SKM-1 treated with dmso at 0.1 percent for 144 hours (cell line): ENCODE results near the gene EFEMP2.
A peak's percentile ranks its signal among the peaks of the same experiment; 100 is the strongest.

ENCODE experiments used
- DNase-seq: peaks from one replicate; lab custom pipeline; 2025; ENCODE audit not compliant: unreplicated experiment; lab: John Stamatoyannopoulos, UW

Gene EFEMP2

DNA sequence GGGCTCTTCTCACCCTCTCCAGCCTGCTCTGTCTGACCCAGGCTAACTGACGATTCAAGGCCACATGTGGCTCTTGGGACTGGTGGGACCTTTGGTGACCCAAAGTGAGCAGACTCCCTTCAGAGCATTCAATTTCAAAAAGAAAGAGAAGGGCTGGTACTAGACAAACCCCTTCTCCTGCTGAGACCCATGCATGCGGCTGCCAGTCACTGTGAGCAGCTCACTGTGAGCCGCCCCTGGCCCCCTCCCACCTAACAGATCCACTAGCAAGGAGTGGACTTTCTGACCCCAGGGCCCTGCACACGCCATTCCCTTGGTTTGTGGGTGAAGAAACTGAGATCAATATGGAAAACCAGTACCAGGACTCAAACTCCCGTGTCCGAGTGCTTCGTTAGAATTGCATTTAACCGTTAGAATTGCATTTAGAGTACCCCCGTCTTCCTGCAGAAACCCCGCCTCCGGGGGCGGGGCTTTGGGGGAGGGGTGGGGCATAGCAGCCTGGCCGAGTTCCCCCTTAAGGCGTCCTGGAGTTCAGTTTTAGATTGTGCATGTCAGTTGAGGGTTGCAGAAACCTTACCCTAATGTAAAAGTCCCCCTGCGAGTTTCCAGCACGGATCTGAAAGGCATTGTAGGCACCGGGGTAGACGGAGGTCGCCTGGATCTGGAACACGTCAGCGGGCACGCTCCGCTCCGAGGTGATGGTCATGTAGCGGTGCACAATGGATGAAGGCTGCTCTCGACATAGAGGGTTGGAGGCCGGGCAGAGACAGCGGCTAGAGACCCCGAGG, 5.1 kb downstream of the EFEMP2 start:
- no peak for DNase-seq

DNA sequence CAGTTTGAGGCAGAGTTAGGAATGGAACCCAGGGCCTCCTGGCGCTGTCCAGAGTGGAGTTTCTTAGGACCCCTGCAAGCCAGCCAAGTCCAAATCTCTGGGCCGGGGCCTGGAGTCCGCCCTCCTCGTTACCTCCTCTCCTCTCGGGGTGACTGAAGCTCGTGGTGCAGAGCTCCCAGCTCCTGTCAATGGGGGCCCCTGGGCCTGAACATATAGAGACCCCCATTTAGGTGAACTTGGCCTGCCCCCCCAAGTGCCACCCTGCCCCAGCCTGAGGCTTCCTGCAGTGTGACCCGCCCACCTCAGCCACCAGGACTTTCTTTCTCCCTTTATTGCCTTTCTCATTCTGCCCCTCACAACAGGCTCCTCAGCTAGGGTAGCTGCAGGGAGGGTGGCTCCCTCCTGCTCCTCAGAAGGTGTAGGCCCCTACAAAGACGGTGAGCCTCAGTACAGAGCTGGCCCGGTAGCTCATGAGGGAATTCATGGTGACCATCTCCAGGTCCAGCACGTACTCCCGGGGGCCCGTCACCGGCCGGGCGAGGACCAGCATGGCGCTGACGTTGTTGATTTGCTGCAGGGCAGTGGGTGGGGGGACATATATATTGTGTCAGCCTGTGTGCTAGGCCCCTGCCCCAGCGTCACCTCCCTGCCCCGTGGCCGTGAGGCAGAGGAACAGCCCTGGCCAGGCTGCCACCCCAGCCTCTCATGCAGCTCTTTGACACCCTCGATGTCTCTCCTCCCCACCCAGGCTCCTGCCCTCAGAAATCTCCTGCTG, 5.9 kb downstream of the EFEMP2 start:
- DNase-seq: no peak

DNA sequence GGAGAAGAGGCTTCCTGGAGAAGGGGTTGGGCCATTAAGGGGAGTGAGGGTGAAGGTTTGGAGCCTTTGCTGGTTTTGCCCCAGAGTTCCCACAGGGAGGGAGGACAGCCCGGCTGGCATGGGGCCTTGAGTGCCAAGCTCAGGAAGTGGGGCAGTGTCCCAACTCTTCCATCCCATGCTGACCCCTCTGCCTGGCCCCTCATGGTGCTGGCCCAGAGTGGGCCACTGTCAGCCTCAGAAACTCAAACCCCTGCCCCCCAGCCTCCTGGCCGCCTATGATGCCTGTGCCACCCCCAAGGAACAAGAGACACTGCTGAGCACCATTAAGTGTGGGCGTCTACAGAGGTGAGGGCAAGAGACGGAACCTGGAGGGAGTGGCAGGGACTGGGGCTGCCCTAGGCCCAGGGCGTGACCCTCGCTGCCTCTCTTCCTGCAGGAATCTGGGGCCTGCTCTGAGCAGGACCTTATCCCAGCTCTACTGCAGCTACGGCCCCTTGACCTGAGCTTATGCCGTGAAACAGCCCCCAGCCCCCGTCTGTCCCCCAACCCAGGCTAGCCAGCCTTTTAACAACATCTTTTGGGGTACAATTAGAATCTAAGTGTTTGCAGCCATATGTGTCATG, 6.9 kb downstream of the EFEMP2 start:
- no peak for DNase-seq

DNA sequence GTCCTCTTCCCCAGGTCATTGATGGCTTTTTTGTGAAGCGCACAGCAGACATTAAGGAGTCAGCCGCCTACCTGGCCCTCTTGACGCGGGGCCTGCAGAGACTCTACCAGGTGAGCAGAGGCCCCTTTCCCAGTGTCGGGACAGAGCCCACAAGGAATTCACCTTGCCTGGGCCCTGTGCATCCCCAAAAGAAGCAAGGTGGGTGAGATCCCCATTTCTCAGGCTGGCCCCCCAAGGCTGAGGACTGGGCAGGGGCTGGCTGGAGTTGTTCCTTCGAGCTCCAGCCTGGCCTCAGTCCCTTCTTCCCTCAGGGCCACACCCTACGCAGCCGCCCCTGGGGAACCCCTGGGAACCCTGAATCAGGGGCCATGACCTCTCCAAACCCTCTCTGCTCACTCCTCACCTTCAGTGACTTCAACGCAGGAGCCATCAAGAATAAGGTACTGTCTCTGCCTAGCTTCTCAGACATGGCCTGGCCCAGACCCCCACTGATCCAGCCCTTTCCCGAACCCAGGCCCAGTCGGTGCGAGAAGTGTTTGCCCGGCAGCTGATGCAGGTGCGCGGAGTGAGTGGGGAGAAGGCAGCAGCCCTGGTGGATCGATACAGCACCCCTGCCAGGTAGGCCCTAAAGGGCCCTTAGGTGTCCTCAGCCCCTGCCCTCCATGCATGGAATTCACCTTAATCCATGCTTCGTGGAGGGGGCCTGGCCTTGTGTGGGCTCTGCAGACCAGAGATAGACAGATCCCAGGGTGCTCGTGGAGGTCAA, 7.7 kb downstream of the EFEMP2 start:
- no peak for DNase-seq

DNA sequence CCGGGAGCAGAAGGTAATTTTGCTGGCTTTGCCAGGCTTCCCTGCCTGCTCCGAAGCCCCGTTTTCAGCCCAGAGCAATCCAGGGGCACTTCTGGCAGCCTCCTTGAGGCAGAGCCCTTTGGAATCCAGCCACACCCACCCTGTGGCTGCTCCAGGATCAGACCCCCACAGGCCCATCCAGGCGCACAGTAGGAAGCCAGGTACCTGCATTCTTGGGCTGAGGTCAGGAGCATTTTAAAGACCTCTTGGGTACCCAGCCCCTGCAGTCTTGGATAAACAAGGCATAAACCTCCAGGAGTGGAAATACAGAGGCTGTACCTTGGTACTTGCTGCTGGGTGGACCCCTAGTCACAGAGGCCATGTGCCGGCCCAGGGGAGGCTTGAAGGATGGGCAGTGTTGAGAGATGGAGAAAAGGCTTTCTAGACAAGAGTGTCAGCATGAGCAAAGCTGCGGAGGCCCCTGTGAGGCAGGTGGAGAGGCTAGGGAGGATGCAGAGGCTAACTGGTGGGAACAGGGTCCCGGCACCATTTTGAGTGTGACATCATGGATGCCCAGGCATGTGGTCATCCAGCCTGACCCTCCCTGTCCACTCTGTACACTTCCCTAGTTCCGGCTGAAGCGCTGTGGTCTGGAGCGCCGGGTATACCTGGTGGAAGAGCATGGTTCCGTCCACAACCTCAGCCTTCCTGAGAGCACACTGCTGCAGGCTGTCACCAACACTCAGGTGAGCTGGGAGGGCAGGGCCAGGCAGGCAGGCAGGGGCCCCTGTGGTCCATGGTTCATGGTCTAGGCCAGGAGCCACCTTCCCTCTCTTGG, 8.5 kb downstream of the EFEMP2 start:
- no peak for DNase-seq

DNA sequence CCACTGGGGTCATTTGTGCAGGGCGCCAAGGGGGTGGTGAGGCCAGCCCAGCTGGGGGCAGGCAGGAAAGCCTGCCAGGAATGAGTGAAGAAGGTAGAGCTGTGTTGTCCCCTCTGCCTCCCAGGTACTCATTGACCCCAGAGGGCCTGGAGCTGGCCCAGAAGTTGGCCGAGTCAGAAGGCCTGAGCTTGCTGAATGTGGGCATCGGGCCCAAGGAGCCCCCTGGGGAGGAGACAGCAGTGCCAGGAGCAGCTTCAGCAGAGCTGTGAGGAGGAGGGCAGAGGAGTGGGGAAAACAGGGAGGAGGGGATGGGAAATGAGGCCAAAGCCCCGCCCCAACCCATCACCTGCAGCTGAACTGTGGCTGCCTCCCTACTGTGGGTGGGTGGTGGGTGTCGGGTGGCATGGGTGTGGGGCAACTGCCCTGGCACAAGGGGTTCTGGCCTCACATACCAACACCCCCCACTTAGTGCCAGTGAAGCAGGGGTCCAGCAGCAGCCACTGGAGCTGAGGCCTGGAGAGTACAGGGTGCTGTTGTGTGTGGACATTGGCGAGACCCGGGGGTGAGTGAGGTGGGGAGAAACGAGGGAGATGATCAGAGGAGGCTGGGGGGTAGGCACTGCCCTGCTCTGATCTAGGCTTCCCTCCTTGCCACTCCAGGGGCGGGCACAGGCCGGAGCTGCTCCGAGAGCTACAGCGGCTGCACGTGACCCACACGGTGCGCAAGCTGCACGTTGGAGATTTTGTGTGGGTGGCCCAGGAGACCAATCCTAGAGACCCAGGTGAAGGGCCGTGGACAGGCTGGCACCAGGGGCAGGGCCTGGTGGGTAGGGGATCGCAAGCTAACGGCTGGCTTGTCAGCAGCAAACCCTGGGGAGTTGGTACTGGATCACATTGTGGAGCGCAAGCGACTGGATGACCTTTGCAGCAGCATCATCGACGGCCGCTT, 9.4 kb downstream of the EFEMP2 start:
- DNase-seq: no peak

DNA sequence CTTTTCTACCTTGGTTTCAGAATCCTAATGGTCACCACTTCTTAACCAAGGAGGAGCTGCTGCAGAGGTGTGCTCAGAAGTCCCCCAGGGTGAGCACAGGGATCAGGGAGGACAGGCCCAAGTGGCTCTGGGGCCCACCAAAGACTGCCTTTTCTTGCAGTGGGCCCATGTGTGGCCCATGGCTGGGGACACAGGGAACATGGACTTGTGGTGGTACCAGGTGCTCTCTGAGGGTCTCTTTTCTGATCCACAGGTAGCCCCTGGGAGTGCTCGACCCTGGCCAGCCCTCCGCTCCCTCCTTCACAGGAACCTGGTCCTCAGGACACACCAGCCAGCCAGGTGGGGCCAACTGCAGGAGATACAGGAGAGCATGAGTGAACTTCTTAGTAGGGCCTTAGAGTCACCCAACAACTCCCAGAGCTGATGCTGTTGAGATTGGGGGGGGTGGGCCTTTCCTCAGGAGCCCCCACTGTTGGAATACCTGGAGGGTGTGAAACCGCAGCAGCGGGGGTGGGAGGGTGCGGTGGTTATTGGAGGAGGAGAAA, 10.3 kb downstream of the EFEMP2 start:
- no peak for DNase-seq

DNA sequence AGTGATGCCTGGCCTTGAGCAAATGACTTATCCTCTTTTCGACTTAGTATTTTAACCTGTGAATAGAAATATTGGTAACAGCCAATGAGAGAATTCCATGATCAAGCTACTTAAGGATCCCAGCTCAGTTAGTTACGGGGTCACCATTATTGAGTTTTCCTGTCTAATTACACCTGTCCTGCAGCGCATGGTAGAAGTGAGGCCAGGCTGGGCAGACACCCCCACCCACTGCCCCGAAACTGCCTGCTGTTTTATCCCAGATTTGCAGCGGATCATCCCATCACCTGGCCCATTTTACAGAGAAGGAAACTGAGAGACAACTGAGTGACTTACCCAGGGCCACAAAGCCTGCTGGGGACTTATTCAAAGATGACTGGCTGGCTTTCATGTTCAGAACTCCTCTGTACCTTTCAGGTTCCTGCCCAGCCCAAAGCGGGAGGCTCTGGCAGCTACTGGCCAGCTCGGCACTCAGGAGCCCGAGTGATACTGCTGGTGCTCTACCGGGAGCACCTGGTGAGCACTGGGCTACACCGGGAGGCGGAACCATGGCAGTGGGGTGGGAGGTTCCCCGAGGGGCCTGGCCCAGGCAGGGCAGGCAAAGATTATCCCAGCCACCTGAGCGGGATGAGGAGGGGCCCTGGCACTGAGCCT, 10.9 kb downstream of the EFEMP2 start:
- DNase-seq: no peak

DNA sequence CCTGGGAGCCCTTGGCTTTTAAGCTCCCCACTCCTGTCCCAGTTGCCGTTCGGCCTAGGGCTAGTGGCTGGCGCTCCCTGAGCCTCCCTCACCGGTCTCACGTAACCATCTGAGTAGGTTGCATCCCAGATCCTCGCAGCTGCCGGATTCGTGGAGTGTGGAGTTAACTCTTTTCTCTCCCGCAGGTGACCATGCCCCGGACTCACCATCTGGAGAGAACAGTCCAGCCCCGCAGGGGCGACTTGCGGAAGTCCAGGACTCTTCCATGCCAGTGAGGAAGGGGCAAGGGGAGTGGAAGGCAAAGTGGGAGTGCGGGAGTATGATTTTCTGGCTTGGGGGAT, 11.5 kb downstream of the EFEMP2 start:
- DNase-seq: no peak

DNA sequence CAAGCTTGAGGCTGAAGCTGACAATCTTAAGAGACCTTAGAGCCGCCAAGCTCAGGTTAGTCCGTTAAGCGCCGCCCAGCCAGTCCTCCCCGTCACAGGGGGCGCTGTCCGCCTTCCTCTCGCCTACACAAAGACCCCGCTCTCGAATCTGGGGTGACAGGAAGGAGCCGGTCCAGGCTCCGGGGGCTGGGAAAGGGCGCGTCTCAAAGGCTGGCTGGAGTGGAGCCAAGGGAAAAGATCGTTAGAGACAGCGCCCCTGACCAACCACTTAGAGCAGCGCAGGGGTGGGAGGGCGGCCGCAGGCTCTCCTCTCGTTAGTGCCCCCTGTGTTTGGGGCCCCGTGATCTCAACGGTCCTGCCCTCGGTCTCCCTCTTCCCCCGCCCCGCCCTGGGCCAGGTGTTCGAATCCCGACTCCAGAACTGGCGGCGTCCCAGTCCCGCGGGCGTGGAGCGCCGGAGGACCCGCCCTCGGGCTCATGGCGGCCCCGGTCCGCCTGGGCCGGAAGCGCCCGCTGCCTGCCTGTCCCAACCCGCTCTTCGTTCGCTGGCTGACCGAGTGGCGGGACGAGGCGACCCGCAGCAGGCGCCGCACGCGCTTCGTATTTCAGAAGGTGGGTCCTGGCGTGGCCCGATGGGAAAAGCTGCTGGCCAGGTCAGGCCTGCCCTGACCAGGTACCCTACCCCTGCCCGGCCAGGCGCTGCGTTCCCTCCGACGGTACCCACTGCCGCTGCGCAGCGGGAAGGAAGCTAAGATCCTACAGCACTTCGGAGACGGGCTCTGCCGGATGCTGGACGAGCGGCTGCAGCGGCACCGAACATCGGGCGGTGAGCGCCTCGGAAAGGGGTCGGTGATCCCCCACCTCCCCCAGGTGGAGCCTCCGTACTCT, 12.1 kb downstream of the EFEMP2 start, which contains the start of gene MUS81:
Gene MUS81 (plus strand): TSS at position 156 of the 887 bp plus-strand sequence. CDS start 321 bp downstream, at position 477.
- peak; percentile 94 for DNase-seq

DNA sequence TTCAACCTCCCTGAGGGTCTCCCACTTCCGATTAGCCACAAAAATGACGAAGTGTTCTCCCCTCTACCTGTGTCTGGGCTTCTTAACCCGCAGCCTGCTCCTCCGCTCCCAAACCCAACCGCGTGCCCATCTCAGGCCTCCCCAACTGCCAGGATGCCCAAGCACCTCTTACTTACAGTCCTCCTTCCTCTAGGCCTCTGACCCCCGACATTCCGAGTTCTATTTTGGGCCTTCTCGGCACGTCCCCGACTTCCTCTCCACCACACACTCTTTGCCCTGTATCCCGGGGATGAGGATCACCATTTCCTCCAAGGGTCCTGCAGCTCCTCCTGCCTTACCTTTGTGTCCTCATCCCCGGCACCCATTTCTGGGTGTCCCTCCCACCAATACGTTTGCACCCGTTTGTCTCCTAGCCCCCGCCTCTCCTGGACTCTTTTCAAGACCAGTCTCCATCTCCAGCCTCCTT, 12.8 kb downstream of the EFEMP2 start:
- DNase-seq: peak; percentile 32

DNA sequence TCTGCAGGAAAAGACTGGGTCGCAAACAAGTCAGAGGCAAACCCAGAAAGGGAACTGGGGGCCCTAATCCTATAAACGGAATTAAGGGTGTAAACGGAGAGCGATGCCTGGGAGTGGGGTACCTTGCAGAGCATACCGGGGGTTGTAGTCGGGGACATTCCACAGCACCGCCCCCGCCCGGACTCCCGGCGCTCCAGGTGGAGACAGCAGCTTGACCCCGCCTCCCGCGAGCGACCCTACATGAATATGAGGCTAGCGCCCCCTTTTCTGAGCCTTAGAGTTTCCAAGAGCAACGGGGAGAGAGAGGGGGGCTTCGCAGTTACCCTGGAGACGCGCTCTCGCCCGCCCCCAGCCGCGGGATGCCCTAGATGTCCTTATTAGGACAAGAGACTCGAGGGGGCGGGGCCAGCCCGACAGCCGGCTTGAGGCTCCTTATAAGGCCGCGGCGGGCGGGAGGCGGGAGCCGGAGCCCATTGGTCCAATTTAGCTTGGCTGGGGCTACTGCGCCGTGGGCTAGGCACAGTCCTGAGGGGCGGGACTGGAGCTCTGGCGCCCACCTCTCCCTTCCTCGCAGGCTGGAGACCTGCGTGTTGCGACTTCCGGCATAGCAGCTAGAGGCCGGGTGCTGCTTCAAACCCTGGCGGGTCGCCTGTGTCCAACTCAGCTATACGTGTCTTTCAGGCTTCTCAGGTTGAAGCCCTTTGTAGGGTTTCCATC, 13.3 kb downstream of the EFEMP2 start:
- peak; percentile 91 for DNase-seq

DNA sequence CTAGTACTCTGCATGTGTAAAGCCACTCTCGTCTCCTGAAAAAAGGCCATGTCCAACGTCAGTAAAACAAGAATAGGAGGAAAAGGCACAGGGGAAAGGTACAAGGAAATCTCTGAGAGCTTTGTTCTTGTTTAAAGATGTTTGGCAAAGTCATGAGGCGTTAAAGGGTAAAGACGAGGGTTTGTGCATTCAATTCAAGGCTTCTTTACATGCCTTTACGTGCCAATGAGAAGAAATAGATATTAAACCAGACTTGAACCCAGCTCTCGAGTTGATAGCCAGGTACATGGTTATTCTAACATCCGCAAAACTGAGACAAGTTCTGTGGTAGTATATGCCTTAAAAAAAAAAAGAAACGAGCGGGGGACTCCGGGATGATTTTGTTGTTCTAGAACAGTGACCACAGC, 13.9 kb downstream of the EFEMP2 start:
- no peak for DNase-seq

DNA sequence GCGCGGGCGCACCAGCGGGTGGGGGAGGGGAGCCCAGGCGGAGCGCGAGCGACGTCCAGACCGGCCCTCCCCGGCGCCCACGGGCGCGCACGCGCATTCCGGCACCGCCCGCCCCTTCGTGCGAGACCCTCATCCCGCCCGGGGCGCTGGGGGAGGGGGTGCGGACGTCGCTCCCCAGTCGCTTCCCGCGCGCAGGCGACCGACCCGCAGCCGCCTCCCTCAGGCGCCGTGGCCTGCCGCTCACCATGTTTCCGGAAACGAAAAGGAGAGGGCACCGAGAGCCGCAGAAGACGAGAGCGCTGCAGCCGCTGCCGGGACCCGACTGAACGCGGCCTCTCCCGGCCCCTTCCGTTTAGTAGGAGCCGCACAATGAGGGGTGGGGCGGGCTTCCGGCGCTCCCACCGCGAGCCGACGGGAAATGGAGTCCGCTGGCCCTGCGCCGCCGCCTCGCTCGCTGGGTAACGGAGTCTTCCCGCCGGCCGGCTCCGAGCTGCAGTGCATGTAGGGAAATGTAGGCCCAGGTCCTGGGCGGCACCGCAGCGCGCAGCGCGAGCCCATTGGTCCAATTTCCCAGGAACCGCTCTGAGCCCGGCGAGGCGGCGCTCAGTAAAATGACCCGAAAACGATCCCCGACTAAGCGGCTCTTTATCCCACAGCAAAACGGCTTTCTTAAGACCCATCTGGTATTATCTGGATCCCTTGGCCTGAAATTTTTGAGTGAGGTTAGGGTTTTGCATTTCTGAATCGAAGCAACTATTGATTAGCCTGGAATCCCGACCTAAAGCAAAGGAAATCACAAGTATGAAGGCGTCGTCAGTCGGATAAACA, 14.5 kb downstream of the EFEMP2 start, which contains the start of gene CFL1:
Gene CFL1 (minus strand): TSS at position 328 of the 828 bp plus-strand sequence. CDS start 81 bp downstream, at position 247.
- peak; percentile 98 for DNase-seq

DNA sequence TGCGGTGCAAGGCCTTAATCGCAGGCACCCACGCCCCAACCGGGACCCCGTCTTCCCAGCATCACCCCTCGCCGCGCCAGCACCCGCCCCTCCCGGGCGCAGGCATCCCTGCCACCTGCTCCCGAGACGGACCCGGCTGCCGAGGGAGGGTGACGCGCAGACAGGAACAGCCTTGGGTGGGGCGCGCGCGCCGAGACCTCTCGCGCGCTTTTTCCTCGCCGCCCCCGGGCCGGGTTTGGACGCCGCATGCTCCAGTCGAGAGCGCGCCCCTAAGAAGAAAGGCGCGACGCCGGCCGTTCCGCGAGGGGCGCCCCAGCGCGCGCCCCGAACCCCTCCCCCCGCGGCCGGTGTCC, 15.1 kb downstream of the EFEMP2 start:
- DNase-seq: no peak
